Ovary (tissue), 3 donors: ENCODE results near the gene MAP3K21.

Experiments
- EP300 ChIP-seq: sonication (generic); formaldehyde crosslinking; IDR thresholded peaks from one replicate; pipeline ENCODE4 v1.6.1; 2017; ENCODE audit warnings: antibody characterized with exemption
- POLR2A ChIP-seq: fragments of 450-650 bp; IDR thresholded peaks from one replicate; pipeline ENCODE4 v1.6.1; 2017; ENCODE audit warnings: antibody characterized with exemption, mild to moderate bottlenecking, moderate library complexity
- TF ChIP-seq, protein P1 (sequence below), 3 donors: fragments of 450-650 bp in 2 of 3; fragments of 200-600 bp in 1 of 3; IDR thresholded peaks; one replicate each; pipeline versions ENCODE4 v1.5.1 to v1.8.0; 2016 to 2022; ENCODE audit warnings: antibody characterized with exemption in 3 of 3, mild to moderate bottlenecking in 1 of 3
- donor health status: DM: no; HTN: no; CAD: no.

DNA sequence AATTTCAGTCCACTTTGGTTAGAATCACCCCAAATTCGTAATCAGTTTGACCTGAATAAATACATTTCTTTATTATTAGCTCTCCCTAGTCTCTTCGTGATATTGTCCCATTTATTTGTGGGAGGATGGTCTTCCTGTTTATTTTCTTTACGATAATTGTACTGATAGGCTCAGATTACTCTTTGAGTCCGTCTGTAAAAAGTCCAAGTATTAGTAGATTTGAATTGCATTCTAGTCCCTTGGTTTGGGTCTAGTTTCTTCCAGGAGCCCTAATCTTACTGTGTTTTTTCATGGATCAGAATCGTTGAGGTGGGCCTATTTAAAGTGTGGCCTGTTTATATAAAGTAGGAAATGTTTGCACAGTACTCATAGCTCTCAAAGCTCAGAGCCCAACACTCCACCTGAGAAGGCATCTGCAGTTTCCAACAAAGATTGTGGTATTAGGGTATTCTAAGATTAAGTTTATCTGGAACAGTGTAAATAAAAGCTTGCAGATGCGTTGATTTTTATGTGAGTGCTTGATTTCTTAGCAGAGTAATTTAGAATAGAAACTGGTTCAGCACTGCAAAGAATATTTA lies 33.1 kb downstream of the MAP3K21 start:
- TF ChIP-seq, protein P1, sequence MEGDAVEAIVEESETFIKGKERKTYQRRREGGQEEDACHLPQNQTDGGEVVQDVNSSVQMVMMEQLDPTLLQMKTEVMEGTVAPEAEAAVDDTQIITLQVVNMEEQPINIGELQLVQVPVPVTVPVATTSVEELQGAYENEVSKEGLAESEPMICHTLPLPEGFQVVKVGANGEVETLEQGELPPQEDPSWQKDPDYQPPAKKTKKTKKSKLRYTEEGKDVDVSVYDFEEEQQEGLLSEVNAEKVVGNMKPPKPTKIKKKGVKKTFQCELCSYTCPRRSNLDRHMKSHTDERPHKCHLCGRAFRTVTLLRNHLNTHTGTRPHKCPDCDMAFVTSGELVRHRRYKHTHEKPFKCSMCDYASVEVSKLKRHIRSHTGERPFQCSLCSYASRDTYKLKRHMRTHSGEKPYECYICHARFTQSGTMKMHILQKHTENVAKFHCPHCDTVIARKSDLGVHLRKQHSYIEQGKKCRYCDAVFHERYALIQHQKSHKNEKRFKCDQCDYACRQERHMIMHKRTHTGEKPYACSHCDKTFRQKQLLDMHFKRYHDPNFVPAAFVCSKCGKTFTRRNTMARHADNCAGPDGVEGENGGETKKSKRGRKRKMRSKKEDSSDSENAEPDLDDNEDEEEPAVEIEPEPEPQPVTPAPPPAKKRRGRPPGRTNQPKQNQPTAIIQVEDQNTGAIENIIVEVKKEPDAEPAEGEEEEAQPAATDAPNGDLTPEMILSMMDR (IDR thresholded peaks at IDR 0.05) = no peak
- no peak for TF ChIP-seq POLR2A
- no peak for TF ChIP-seq EP300
